Smooth muscle cell (in vitro differentiated cells): Measurements from ENCODE around the gene GLB1L. TPM values are rescaled to one million over a fixed set of nuclear protein-coding genes. Genes with fewer than 3 reads are reported as not detected.

Experiments
- DNase-seq: peaks from one replicate; lab custom pipeline; 2025; ENCODE audit not compliant: unreplicated experiment; lab: John Stamatoyannopoulos, UW
- H2AFZ ChIP-seq: fragments of 200-600 bp; sonication (generic); 2 replicates; pipeline ENCODE4 v1.6.0; 2016; ENCODE audit warnings: antibody characterized with exemption, low read depth, mild to moderate bottlenecking
- H3F3A ChIP-seq: fragments of 200-600 bp; sonication (generic); 2 replicates; pipeline ENCODE4 v1.6.0; 2017; ENCODE audit warnings: antibody characterized with exemption, low read depth
- H3K27ac ChIP-seq: fragments of 200-600 bp; sonication (generic); 2 replicates; pipeline ENCODE4 v1.5.1; 2016; ENCODE audit warnings: low read depth, mild to moderate bottlenecking
- H3K27me3 ChIP-seq: fragments of 200-600 bp; sonication (generic); 2 replicates; pipeline ENCODE4 v1.6.1; 2016; ENCODE audit warnings: low read depth, mild to moderate bottlenecking
- H3K36me3 ChIP-seq: fragments of 200-600 bp; sonication (generic); 2 replicates; pipeline ENCODE4 v1.5.1; 2016; ENCODE audit warnings: low read depth
- H3K4me1 ChIP-seq: fragments of 200-600 bp; sonication (generic); 2 replicates; pipeline ENCODE4 v1.5.1; 2016; ENCODE audit warnings: low read depth
- H3K4me2 ChIP-seq: fragments of 200-600 bp; sonication (generic); 2 replicates; pipeline ENCODE4 v1.6.0; 2016; ENCODE audit warnings: mild to moderate bottlenecking
- H3K4me3 ChIP-seq: fragments of 200-600 bp; sonication (generic); 2 replicates; pipeline ENCODE4 v1.5.1; 2016; ENCODE audit warnings: mild to moderate bottlenecking
- H3K79me2 ChIP-seq: fragments of 200-600 bp; sonication (generic); 2 replicates; pipeline ENCODE4 v1.6.0; 2016; ENCODE audit warnings: low read depth, mild to moderate bottlenecking
- H3K9ac ChIP-seq: fragments of 200-600 bp; sonication (generic); 2 replicates; pipeline ENCODE4 v1.6.0; 2016; ENCODE audit warnings: low read depth
- H3K9me3 ChIP-seq: fragments of 200-600 bp; sonication (generic); replicated peaks from 2 replicates; pipeline ENCODE4 v1.5.1; 2016; ENCODE audit warnings: low read depth
- H4K20me1 ChIP-seq: fragments of 200-600 bp; sonication (generic); 2 replicates; pipeline ENCODE4 v1.6.0; 2016; ENCODE audit warnings: low read depth
- CTCF ChIP-seq: fragments of 200-600 bp; sonication (generic); IDR thresholded peaks from 2 replicates; pipeline ENCODE4 v1.5.1; 2017; ENCODE audit warnings: borderline replicate concordance, mild to moderate bottlenecking, antibody characterized with exemption; ENCODE audit not compliant: insufficient read depth, poor library complexity, severe bottlenecking
- WGBS: methylation state at CpG from one replicate; pipeline ENCODE4 v1.1.7; 2016; ENCODE audit warnings: low lambda C conversion rate; 5-methylcytosine and 5-hydroxymethylcytosine counted together
- polyA plus RNA-seq: library from polyadenylated mRNA; unstranded; fragments of >200 nt; fragmentation: Nextera tagmentation; extraction: Ambion mirVana; gene quantifications from 2 replicates; pipeline ENCODE4 v1.2.1, GENCODE V29; 2016
- total RNA-seq: library from RNA; depleted of rRNA; stranded (reverse); fragments of >200 nt; gene quantifications from 2 replicates; pipeline ENCODE4 v1.2.3, GENCODE V29; 2014

The GLB1L gene
- total and polyA plus RNA-seq, 2 experiments from 2014 or later: 4.1 to 26.4 TPM

GRCh38 chr2:219249203-219249980 lies 4.1 kb upstream of the GLB1L start:
- Histone ChIP-seq H3F3A (peaks cover 12% of the 10 kb centered on the region), H3K9me3 (no peaks in the 10 kb centered on the region), H3K9ac (no peak overlapping the region), H3K27ac (peak overlapping the region; percentile 89), H3K4me1 (peaks cover 22% of the 10 kb centered on the region), H3K79me2 (peaks cover 13% of the 10 kb centered on the region), H3K27me3 (peaks cover 29% of the 10 kb centered on the region), H3K4me2 (peak overlapping the region; percentile 58), H3K36me3 (no peaks in the 10 kb centered on the region), H2AFZ (no peak overlapping the region), H3K4me3 (no peak overlapping the region), H4K20me1 (no peaks in the 10 kb centered on the region)
- WGBS: 45% methylated on average over 7 of the region's 7 CpGs
- DNase-seq: no peak
- no peak for TF ChIP-seq CTCF

GRCh38 chr2:219248845-219249202 lies 3.6 kb upstream of the GLB1L start:
- H4K20me1 ChIP-seq: no peaks in the 10 kb centered on the region
- no peak overlapping the region for H3K4me3 ChIP-seq
- peaks cover 12% of the 10 kb centered on the region for H3F3A ChIP-seq
- no peak overlapping the region for H3K9ac ChIP-seq
- H3K9me3 ChIP-seq: no peaks in the 10 kb centered on the region
- TF ChIP-seq CTCF: no peak
- DNase-seq: no peak
- peak overlapping the region; percentile 89 for H3K27ac ChIP-seq
- no peak overlapping the region for H2AFZ ChIP-seq
- 87% methylated on average over 2 of the region's 2 CpGs for WGBS
- H3K27me3 ChIP-seq: peaks cover 23% of the 10 kb centered on the region
- H3K79me2 ChIP-seq: peaks cover 13% of the 10 kb centered on the region
- peak overlapping the region; percentile 58 for H3K4me2 ChIP-seq
- no peaks in the 10 kb centered on the region for H3K36me3 ChIP-seq
- peaks cover 20% of the 10 kb centered on the region for H3K4me1 ChIP-seq

GRCh38 chr2:219247678-219248642 lies 2.7 kb upstream of the GLB1L start:
- peaks cover 13% of the 10 kb centered on the region for H3K79me2 ChIP-seq
- H3K4me3 ChIP-seq: no peak overlapping the region
- H3K27me3 ChIP-seq: peaks cover 14% of the 10 kb centered on the region
- no peak overlapping the region for H3K9ac ChIP-seq
- DNase-seq: no peak
- H4K20me1 ChIP-seq: no peaks in the 10 kb centered on the region
- H2AFZ ChIP-seq: no peak overlapping the region
- peaks cover 12% of the 10 kb centered on the region for H3F3A ChIP-seq
- H3K36me3 ChIP-seq: no peaks in the 10 kb centered on the region
- H3K9me3 ChIP-seq: no peaks in the 10 kb centered on the region
- H3K4me1 ChIP-seq: peaks cover 13% of the 10 kb centered on the region
- WGBS: 95% methylated on average over 17 of the region's 17 CpGs
- no peak overlapping the region for H3K4me2 ChIP-seq
- H3K27ac ChIP-seq: peak overlapping the region; percentile 89
- TF ChIP-seq CTCF: no peak
